Inflammatory macrophage treated with lipopolysaccharide for 1 hour (primary cell): Measurements from ENCODE around the gene ELOA2.
"Not testable (repeated sequence)": the region's sequence is repeated elsewhere in the genome, so short reads cannot be mapped to it uniquely, and the experiment has no call there.

Source experiments
- DNase-seq, 2 donors: peaks; one replicate each; pipeline ENCODE4 v3.0.0-alpha.2; 2020 to 2022

The ELOA2 gene

GRCh38 chr18:47035156-47035671 lies at the start of gene ELOA2:
ELOA2 (minus strand) TSS chr18:47035621; CDS start chr18:47035264, 357 bp downstream.
- no peak for DNase-seq

GRCh38 chr18:47081578-47081977 lies 46.2 kb upstream of the ELOA2 start:
- DNase-seq = no peak

- no peak for DNase-seq
These were observed 45.5 kb upstream of the ELOA2 start for GRCh38 chr18:47080872-47081271.

GRCh38 chr18:47077111-47077510 lies 41.7 kb upstream of the ELOA2 start:
- no peak for DNase-seq

GRCh38 chr18:47075098-47075883 lies 39.9 kb upstream of the ELOA2 start:
- DNase-seq = no peak

- no peak for DNase-seq
These were observed 32.2 kb upstream of the ELOA2 start for GRCh38 chr18:47067648-47068047.

- no peak for DNase-seq
These were observed 27.7 kb upstream of the ELOA2 start for GRCh38 chr18:47063096-47063495.

GRCh38 chr18:47062471-47062870 lies 27.1 kb upstream of the ELOA2 start:
- DNase-seq = no peak

GRCh38 chr18:47054369-47054768 lies 18.9 kb upstream of the ELOA2 start:
- no peak for DNase-seq

- DNase-seq = peak; percentile 11 to 51
These were observed 15.0 kb upstream of the ELOA2 start for GRCh38 chr18:47050468-47050867.

GRCh38 chr18:47040982-47041381 lies 5.6 kb upstream of the ELOA2 start:
- no peak for DNase-seq

GRCh38 chr18:47036927-47037578 lies 1.6 kb upstream of the ELOA2 start:
- DNase-seq = no peak

- peak in 1 of 2 donors; percentile 10 for DNase-seq
These were observed 965 bp upstream of the ELOA2 start for GRCh38 chr18:47036298-47036874.

- not testable (repeated sequence) for DNase-seq
These were observed 830 bp downstream of the ELOA2 start for GRCh38 chr18:47034591-47034990.

- no peak for DNase-seq
These were observed 2.5 kb downstream of the ELOA2 start for GRCh38 chr18:47032945-47033344.

GRCh38 chr18:47030887-47031286 lies 4.5 kb downstream of the ELOA2 start:
- DNase-seq = not testable (repeated sequence)

- DNase-seq = not testable (repeated sequence)
These were observed 5.6 kb downstream of the ELOA2 start for GRCh38 chr18:47029684-47030353.

GRCh38 chr18:47028738-47029137 lies 6.7 kb downstream of the ELOA2 start:
- DNase-seq = not testable (repeated sequence)

- DNase-seq = not testable (repeated sequence)
These were observed 9.8 kb downstream of the ELOA2 start for GRCh38 chr18:47025557-47026174.

- not testable (repeated sequence) for DNase-seq
These were observed 11.5 kb downstream of the ELOA2 start for GRCh38 chr18:47023769-47024465.

- DNase-seq = not testable (repeated sequence)
These were observed 12.6 kb downstream of the ELOA2 start for GRCh38 chr18:47022821-47023220.

- DNase-seq = not testable (repeated sequence)
These were observed 14.7 kb downstream of the ELOA2 start for GRCh38 chr18:47020757-47021156.
